K562 (cell line): ENCODE results near the gene ARHGAP42. TPM values are rescaled to one million over a fixed set of nuclear protein-coding genes. Genes with fewer than 3 reads are reported as not detected.

ENCODE experiments used
- ATAC-seq: fragments of 200-7000 bp; cut with Tn5 transposase; 3 replicates; pipeline ENCODE4 v1.9.1; 2020; ENCODE audit warnings: moderate library complexity
- BruUV-seq: library from RNA; stranded (reverse); fragments of 400-500 nt; replicated peaks from 2 replicates; lab custom pipeline; 2021; lab: Mats Ljungman, UMichigan
- CTCF ChIA-PET: fragments of 300-600 bp; formaldehyde crosslinking; extraction: SDS; loops from one replicate; lab custom pipeline; 2021; ENCODE audit warnings: low intra/inter-chr PET ratio; lab: Yijun Ruan, JAX
- POLR2A ChIA-PET: fragments of 300-600, 350-650 bp; sonication (Branson Sonifier 250); formaldehyde crosslinking; extraction: SDS; loops from one replicate; lab custom pipeline; 2021; ENCODE audit warnings: antibody characterized with exemption, inconsistent platforms; lab: Yijun Ruan, JAX
- DNase-seq, 4 experiments: peaks; one replicate each; pipeline versions ENCODE4 v3.0.0 to v3.0.0-alpha.2; 2011 to 2018; ENCODE audit warnings: low spot score in 3 of 4, mixed read lengths in 3 of 4; ENCODE audit errors: extremely low read depth in 1 of 4
- FAIRE-seq: peaks from 2 replicates; lab custom pipeline; 2011; peaks lifted over from hg19 to GRCh38; lab: Jason Lieb, UNC
- H2AFZ ChIP-seq: 2 replicates; pipeline ENCODE4 v1.6.0; 2011; ENCODE audit warnings: low read depth, low read length, control low read depth, inconsistent platforms
- H3K27ac ChIP-seq: fragments of 200-600 bp; 3 replicates; pipeline ENCODE4 v1.8.0; 2011; ENCODE audit warnings: low read depth, mild to moderate bottlenecking, control low read depth, inconsistent platforms, low read length, moderate library complexity, mixed read lengths; ENCODE audit errors: extremely low read depth
- H3K27me3 ChIP-seq, 2 experiments: fragments of 300-600 bp in 1 of 2; 2 replicates in 1 of 2; 3 replicates in 1 of 2; pipeline versions ENCODE4 v1.6.0 to v1.8.0; 2011; ENCODE audit warnings: inconsistent platforms in 2 of 2, low read length in 2 of 2, mild to moderate bottlenecking in 1 of 2, mixed read lengths in 1 of 2, moderate library complexity in 1 of 2; ENCODE audit not compliant: control insufficient read depth in 2 of 2, insufficient read depth in 2 of 2
- H3K36me3 ChIP-seq: fragments of 300-600 bp; 3 replicates; pipeline ENCODE4 v1.8.0; 2011; ENCODE audit warnings: mild to moderate bottlenecking, low read length, inconsistent platforms; ENCODE audit not compliant: control insufficient read depth, insufficient read depth
- H3K4me1 ChIP-seq, 2 experiments: fragments of 200-600 bp in 1 of 2; replicated peaks in 1 of 2; 2 replicates in 1 of 2; 3 replicates in 1 of 2; pipeline versions ENCODE4 v1.5.1 to v1.8.0; 2011; ENCODE audit warnings: inconsistent platforms in 2 of 2, low read length in 2 of 2, mild to moderate bottlenecking in 1 of 2, mixed read lengths in 1 of 2, moderate library complexity in 1 of 2; ENCODE audit not compliant: control insufficient read depth in 2 of 2, insufficient read depth in 2 of 2
- H3K4me2 ChIP-seq: 2 replicates; pipeline ENCODE4 v1.6.1; 2011; ENCODE audit warnings: low read length, control low read depth, inconsistent platforms, mixed read lengths; ENCODE audit not compliant: insufficient read depth
- H3K4me3 ChIP-seq: fragments of 200-600 bp; sonication (generic), shearing (Covaris generic); 2 replicates; pipeline ENCODE4 v1.5.1; 2016; ENCODE audit warnings: control low read depth, inconsistent platforms
- H3K79me2 ChIP-seq: fragments of 200-600 bp; 3 replicates; pipeline ENCODE4 v1.8.0; 2011; ENCODE audit warnings: low read length, inconsistent platforms; ENCODE audit not compliant: control insufficient read depth, insufficient read depth
- H3K9ac ChIP-seq, 2 experiments: 2 replicates each; pipeline versions ENCODE4 v1.6.0 to v1.6.1; 2011; ENCODE audit warnings: low read depth in 2 of 2, low read length in 2 of 2, control low read depth in 1 of 2, inconsistent platforms in 1 of 2, mild to moderate bottlenecking in 1 of 2, mixed read lengths in 1 of 2; ENCODE audit not compliant: insufficient read depth in 1 of 2
- H3K9me1 ChIP-seq: one replicate; pipeline ENCODE4 v1.6.0; 2011; ENCODE audit warnings: inconsistent platforms, mild to moderate bottlenecking, low read length, moderate library complexity; ENCODE audit not compliant: control insufficient read depth, insufficient read depth
- H3K9me3 ChIP-seq: replicated peaks from 2 replicates; pipeline ENCODE4 v1.5.1; 2011; ENCODE audit warnings: low read depth, low read length, inconsistent platforms; ENCODE audit not compliant: control insufficient read depth, insufficient read depth
- H4K20me1 ChIP-seq: replicated peaks from 2 replicates; pipeline ENCODE4 v1.6.1; 2011; ENCODE audit warnings: low read length, inconsistent platforms, mixed read lengths; ENCODE audit not compliant: control insufficient read depth, insufficient read depth
- CHCHD3 ChIP-seq: fragments of 250-450 bp; sonication (Bioruptor Pico); IDR thresholded peaks from 2 replicates; pipeline ENCODE4 v2.1.2; 2022; ENCODE audit warnings: mild to moderate bottlenecking
- CSDE1 ChIP-seq, 2 experiments: fragments of 450-650 bp; IDR thresholded peaks; 2 replicates each; pipeline ENCODE4 v1.6.1; 2016; ENCODE audit warnings: mild to moderate bottlenecking in 1 of 2
- EHMT2 ChIP-seq: fragments of 450-650 bp; IDR thresholded peaks from 2 replicates; pipeline ENCODE4 v1.6.1; 2018; ENCODE audit warnings: antibody characterized with exemption
- ELK1 ChIP-seq: sonication (generic); formaldehyde crosslinking; IDR thresholded peaks from 2 replicates; pipeline ENCODE4 v1.8.1; 2022; ENCODE audit warnings: missing genetic modification reagents
- ETS1 ChIP-seq: conservative IDR thresholded peaks from 2 replicates; pipeline ENCODE4 v1.6.1; 2011; ENCODE audit warnings: low read depth, mild to moderate bottlenecking, low read length; ENCODE audit not compliant: control insufficient read depth
- HSF4 ChIP-seq: fragments of 250-450 bp; sonication (Bioruptor Pico); IDR thresholded peaks from 2 replicates; pipeline ENCODE4 v2.1.2; 2022; ENCODE audit warnings: mild to moderate bottlenecking, moderate library complexity, borderline replicate concordance
- MIER1 ChIP-seq: fragments of 450-650 bp; IDR thresholded peaks from 2 replicates; pipeline ENCODE4 v1.6.1; 2016; ENCODE audit warnings: antibody characterized with exemption, mild to moderate bottlenecking, low read depth
- NCOA6 ChIP-seq: fragments of 450-650 bp; IDR thresholded peaks from 2 replicates; pipeline ENCODE4 v1.6.1; 2017; ENCODE audit warnings: mild to moderate bottlenecking
- NR0B1 ChIP-seq: fragments of 450-650 bp; IDR thresholded peaks from one replicate; pipeline ENCODE4 v1.6.1; 2018; ENCODE audit warnings: mild to moderate bottlenecking, moderate library complexity; ENCODE audit not compliant: partially characterized antibody
- POLR2H ChIP-seq: IDR thresholded peaks from 2 replicates; pipeline ENCODE4 v1.6.1; 2016; ENCODE audit warnings: missing genetic modification characterization, low read depth, mild to moderate bottlenecking, control low read depth, missing compliant biosample characterization, moderate library complexity
- RBM14 ChIP-seq: fragments of 200-400 bp; formaldehyde crosslinking; IDR thresholded peaks from 2 replicates; pipeline ENCODE4 v1.6.1; 2018; ENCODE audit warnings: low read depth, mild to moderate bottlenecking, low read length, moderate library complexity, borderline replicate concordance; ENCODE audit not compliant: insufficient read depth
- SIX5 ChIP-seq, 2 experiments: IDR thresholded peaks; 2 replicates each; pipeline ENCODE4 v1.6.1; 2011; ENCODE audit warnings: low read length in 2 of 2, borderline replicate concordance in 1 of 2, low read depth in 1 of 2, mild to moderate bottlenecking in 1 of 2, moderate library complexity in 1 of 2; ENCODE audit not compliant: insufficient read depth in 1 of 2
- SREBF1 ChIP-seq: fragments of 150-350 bp; IDR thresholded peaks from 2 replicates; pipeline ENCODE4 v1.6.1; 2014; ENCODE audit warnings: antibody characterized with exemption, low read depth, low read length, borderline replicate concordance
- TARDBP ChIP-seq: fragments of 450-650 bp; IDR thresholded peaks from 2 replicates; pipeline ENCODE4 v1.6.1; 2016
- ZBTB9 ChIP-seq: fragments of 450-650 bp; formaldehyde crosslinking; IDR thresholded peaks from 2 replicates; pipeline ENCODE4 v1.4.0; 2020; ENCODE audit warnings: mild to moderate bottlenecking, moderate library complexity
- ZKSCAN3 ChIP-seq: fragments of 250-450 bp; sonication (Bioruptor Pico); IDR thresholded peaks from 2 replicates; pipeline ENCODE4 v1.4.0; 2020
- ZNF583 ChIP-seq: fragments of 250-450 bp; sonication (Bioruptor Pico); IDR thresholded peaks from 2 replicates; pipeline ENCODE4 v1.4.0; 2020
- ZZZ3 ChIP-seq: fragments of 450-650 bp; IDR thresholded peaks from 2 replicates; pipeline ENCODE4 v1.6.1; 2016; ENCODE audit warnings: antibody characterized with exemption, mild to moderate bottlenecking, moderate library complexity
- WGBS: fragments of 100-300 bp; shearing (Covaris generic); methylation state at CpG from one replicate; pipeline ENCODE4 v1.1.6; 2016; ENCODE audit warnings: low coverage, mixed read lengths; ENCODE audit not compliant: insufficient coverage; ENCODE audit errors: missing lambda C conversion rate; 5-methylcytosine and 5-hydroxymethylcytosine counted together
- in situ Hi-C: fragments of 300-500 bp; cut with MboI; formaldehyde crosslinking; loops from 4 replicates; pipeline ENCODE4 v1.15.0; 2018; ENCODE audit warnings: inconsistent platforms, mixed read lengths
- intact Hi-C: fragments of 100-400 bp; cut with micrococcal nuclease; formaldehyde crosslinking; loops from 2 replicates; pipeline ENCODE4 v1.14.2; 2022
- polyA plus RNA-seq, 8 experiments: library from polyadenylated mRNA; depleted of rRNA in 4 of 8; stranded (reverse) in 5 of 8; unstranded in 3 of 8; fragments of >200 nt; fragmentation: Nextera tagmentation in 2 of 8; fragmentation: Illumina TruSeq in 1 of 8; extraction: Ambion mirVana in 2 of 8; extraction: Trizol in 1 of 8; gene quantifications; 2 replicates each; pipeline versions ENCODE4 v1.2.1 to v1.2.3, GENCODE V29; 2011 to 2014; ENCODE audit warnings: inconsistent platforms in 1 of 8, missing spikeins in 1 of 8
- total RNA-seq, 7 experiments: library from RNA; depleted of rRNA in 6 of 7; stranded (reverse); fragments of >200 nt in 6 of 7; fragmentation: Illumina TruSeq in 2 of 7; extraction: Trizol in 2 of 7; gene quantifications; 2 replicates each; pipeline versions ENCODE4 v1.2.1 to v1.2.3, GENCODE V29; 2011 to 2021; ENCODE audit warnings: low replicate concordance in 1 of 7

The ARHGAP42 gene
- total and polyA plus RNA-seq, 9 of the 15 experiments (the other 6 are each of a cell fraction or from before 2014, with no cell fraction given) = 0.95 to 6.1 (median 2.4) TPM

- no peaks in the 10 kb centered on the region for H4K20me1 ChIP-seq
- BruUV-seq = no TSS peak
- no peak overlapping the region for H3K4me2 ChIP-seq
- H3K9me1 ChIP-seq = no peaks in the 10 kb centered on the region
- H3K36me3 ChIP-seq = no peaks in the 10 kb centered on the region
- 21% methylated on average over 4 of the region's 4 CpGs for whole genome bisulfite sequencing
- no peak for DNase-seq
- no peak for FAIRE-seq
- no peak overlapping the region for H2AFZ ChIP-seq
- intact Hi-C loops = no loop called here
- no peak overlapping the region for H3K9ac ChIP-seq
- H3K4me1 ChIP-seq = no peaks in the 10 kb centered on the region; a peak in 1 of 5 replicates
- ChIA-PET POLR2A (interaction anchor here (0.7 kb wide), 1 partner anchor 11 kb away, joined by 3 read pairs; no protein-coding TSS in a partner anchor), CTCF (no interaction called here)
- no peaks in the 10 kb centered on the region for H3K79me2 ChIP-seq
- in situ Hi-C loops = no loop called here
- no peaks in the 10 kb centered on the region for H3K9me3 ChIP-seq
- no peak for ATAC-seq
- H3K27ac ChIP-seq = no peak overlapping the region
- no peak overlapping the region for H3K4me3 ChIP-seq
- H3K27me3 ChIP-seq = no peaks in the 10 kb centered on the region
- TF ChIP-seq ZKSCAN3 (CRISPR knock-in tag) (no peak), MIER1 (no peak), POLR2H (tag) (no peak), ZBTB9 (CRISPR knock-in tag) (no peak), ELK1 (no peak), EHMT2 (no peak), CHCHD3 (CRISPR knock-in tag) (no peak), NCOA6 (no peak), ZNF583 (CRISPR knock-in tag) (no peak), CSDE1 (IDR thresholded peaks at IDR 0.05) (no peak), SIX5 (IDR thresholded peaks at IDR 0.05; ENCODE audit: borderline replicate concordance in 1 of 2, insufficient read depth in 1 of 2, low read depth in 1 of 2, low read length in 2 of 2) (no peak), SREBF1 (no peak), RBM14 (no peak), TARDBP (no peak), NR0B1 (no peak), ETS1 (no peak), ZZZ3 (no peak), HSF4 (no peak)
Observed at GRCh38 chr11:100663996-100664395, 23.1 kb upstream of the ARHGAP42 start.
